HepG2 (cell line): ENCODE measurements around the gene CRNKL1. TPM values are rescaled to one million over a fixed set of nuclear protein-coding genes. Genes with fewer than 3 reads are reported as not detected.

Experiments used
- ARNT2 ChIP-seq: sonication (generic); formaldehyde crosslinking; IDR thresholded peaks from 2 replicates; pipeline ENCODE4 v1.8.0; 2022; ENCODE audit warnings: mild to moderate bottlenecking, low read depth, missing genetic modification reagents, moderate library complexity
- ATF2 ChIP-seq: sonication (generic); formaldehyde crosslinking; IDR thresholded peaks from 2 replicates; pipeline ENCODE4 v1.4.0; 2020; ENCODE audit warnings: missing genetic modification reagents
- BCL6 ChIP-seq: IDR thresholded peaks from 2 replicates; pipeline ENCODE4 v1.6.1; 2016; ENCODE audit warnings: missing genetic modification reagents, missing compliant biosample characterization
- CERS6 ChIP-seq: sonication (generic); formaldehyde crosslinking; IDR thresholded peaks from 2 replicates; pipeline ENCODE4 v1.5.0; 2020; ENCODE audit warnings: missing genetic modification reagents
- FOXP4 ChIP-seq: sonication (generic); formaldehyde crosslinking; IDR thresholded peaks from 2 replicates; pipeline ENCODE4 v1.4.0; 2020; ENCODE audit warnings: missing genetic modification reagents
- MIXL1 ChIP-seq: IDR thresholded peaks from 2 replicates; pipeline ENCODE4 v1.6.1; 2016
- MLLT10 ChIP-seq: sonication (generic); formaldehyde crosslinking; IDR thresholded peaks from 2 replicates; pipeline ENCODE4 v1.4.0; 2020; ENCODE audit warnings: missing genetic modification reagents
- NFYB ChIP-seq: sonication (generic); formaldehyde crosslinking; IDR thresholded peaks from 2 replicates; pipeline ENCODE4 v1.4.0; 2020; ENCODE audit warnings: missing genetic modification reagents
- REPIN1 ChIP-seq: sonication (generic); formaldehyde crosslinking; IDR thresholded peaks from 2 replicates; pipeline ENCODE4 v1.8.0; 2022; ENCODE audit warnings: missing genetic modification reagents, low read depth, mild to moderate bottlenecking, borderline replicate concordance
- SALL1 ChIP-seq: sonication (generic); formaldehyde crosslinking; IDR thresholded peaks from 2 replicates; pipeline ENCODE4 v1.8.0; 2022; ENCODE audit warnings: mild to moderate bottlenecking, missing genetic modification reagents
- SP1 ChIP-seq, 2 experiments: fragments of 450-650 bp in 1 of 2; sonication (generic) in 1 of 2; formaldehyde crosslinking in 1 of 2; IDR thresholded peaks; 2 replicates each; pipeline versions ENCODE4 v1.4.0 to v1.6.1; 2016 to 2020; ENCODE audit warnings: missing genetic modification reagents in 1 of 2
- TFAP4 ChIP-seq: sonication (generic); IDR thresholded peaks from 2 replicates; pipeline ENCODE4 v1.6.1; 2016; ENCODE audit warnings: low read depth, borderline replicate concordance
- THAP8 ChIP-seq: sonication (generic); formaldehyde crosslinking; IDR thresholded peaks from 2 replicates; pipeline ENCODE4 v1.5.1; 2020; ENCODE audit warnings: missing genetic modification reagents, mild to moderate bottlenecking, borderline replicate concordance
- ZBTB42 ChIP-seq: sonication (generic); formaldehyde crosslinking; IDR thresholded peaks from 2 replicates; pipeline ENCODE4 v1.5.0; 2020; ENCODE audit warnings: mild to moderate bottlenecking, missing genetic modification reagents
- ZFY ChIP-seq: sonication (generic); formaldehyde crosslinking; IDR thresholded peaks from 2 replicates; pipeline ENCODE4 v1.4.0; 2020; ENCODE audit warnings: missing genetic modification reagents
- ZNF136 ChIP-seq: sonication (generic); formaldehyde crosslinking; IDR thresholded peaks from 2 replicates; pipeline ENCODE4 v1.8.1; 2022; ENCODE audit warnings: low read depth, mild to moderate bottlenecking, moderate library complexity, missing genetic modification reagents
- ZNF205 ChIP-seq: IDR thresholded peaks from 2 replicates; pipeline ENCODE4 v1.6.1; 2018; ENCODE audit warnings: missing biosample characterization, missing genetic modification reagents
- ZNF292 ChIP-seq: sonication (generic); formaldehyde crosslinking; IDR thresholded peaks from 2 replicates; pipeline ENCODE4 v1.8.1; 2022; ENCODE audit warnings: mild to moderate bottlenecking, low read depth, missing genetic modification reagents, borderline replicate concordance
- ZNF451 ChIP-seq: sonication (generic); formaldehyde crosslinking; IDR thresholded peaks from 2 replicates; pipeline ENCODE4 v1.5.0; 2020; ENCODE audit warnings: mild to moderate bottlenecking, missing genetic modification reagents
- ZNF615 ChIP-seq: sonication (generic); formaldehyde crosslinking; IDR thresholded peaks from 2 replicates; pipeline ENCODE4 v1.5.0; 2020; ENCODE audit warnings: mild to moderate bottlenecking, missing genetic modification reagents, borderline replicate concordance
- ZNF7 ChIP-seq: IDR thresholded peaks from 2 replicates; pipeline ENCODE4 v1.6.1; 2016; ENCODE audit warnings: missing biosample characterization, missing genetic modification reagents
- ZSCAN22 ChIP-seq: sonication (generic); formaldehyde crosslinking; IDR thresholded peaks from 2 replicates; pipeline ENCODE4 v1.4.0; 2020; ENCODE audit warnings: mild to moderate bottlenecking, missing genetic modification reagents
- polyA plus RNA-seq, 8 experiments: library from polyadenylated mRNA; depleted of rRNA in 3 of 8; stranded (reverse) in 7 of 8; unstranded in 1 of 8; fragments of >200 nt; fragmentation: Illumina TruSeq in 4 of 8; extraction: Trizol in 4 of 8; gene quantifications; 2 replicates each; pipeline versions ENCODE4 v1.2.1 to v1.2.3, GENCODE V29; 2011 to 2016; ENCODE audit warnings: low read depth in 4 of 8, missing spikeins in 1 of 8, mixed read lengths in 1 of 8; ENCODE audit not compliant: insufficient read depth in 1 of 8
- total RNA-seq, 5 experiments: library from RNA; depleted of rRNA; stranded (reverse); fragments of >200 nt; fragmentation: Illumina TruSeq; extraction: Trizol; gene quantifications; 2 replicates each; pipeline ENCODE4 v1.2.3, GENCODE V29; 2016; ENCODE audit warnings: low read depth in 1 of 5

The CRNKL1 gene
- total and polyA plus RNA-seq, 2 of the 13 experiments (the other 11 are each of a cell fraction or from before 2014, with no cell fraction given): 12.3 to 64.5 TPM

GRCh38 chr20:20017001-20017843 lies 35.0 kb downstream of the CRNKL1 start, which contains the start of gene NAA20 (continued):
- TF ChIP-seq BCL6: peak; percentile 77
- peak; percentile 96 for TF ChIP-seq REPIN1 (CRISPR knock-in tag)
- TF ChIP-seq ZNF292 (CRISPR knock-in tag): peak; percentile 96
- TF ChIP-seq ZNF136 (CRISPR knock-in tag): peak; percentile 33
- peak; percentile 96 for TF ChIP-seq ZBTB42 (CRISPR knock-in tag)
- peak; percentile 79 for TF ChIP-seq THAP8 (CRISPR knock-in tag)
- no peak for TF ChIP-seq ZNF7 (CRISPR knock-in tag)
- TF ChIP-seq NFYB (CRISPR knock-in tag): peak; percentile 24
- TF ChIP-seq ZSCAN22 (CRISPR knock-in tag): peak; percentile 87
- peak; percentile 50; the same call in 1 of the 2 replicates for TF ChIP-seq TFAP4
- peak; percentile 91 for TF ChIP-seq ATF2 (CRISPR knock-in tag)
- peak; percentile 93; the same call in 1 of the 2 replicates for TF ChIP-seq ZNF615
- peak; percentile 99 for TF ChIP-seq SALL1
- peak; percentile 84 for TF ChIP-seq FOXP4 (CRISPR knock-in tag)
- peak; percentile 90 for TF ChIP-seq MIXL1 (CRISPR knock-in tag)
- TF ChIP-seq ARNT2: peak; percentile 99
- no peak for TF ChIP-seq MLLT10 (CRISPR knock-in tag)
- TF ChIP-seq CERS6: no peak
- TF ChIP-seq SP1 (IDR thresholded peaks at IDR 0.05): no peak
- peak; percentile 88 for TF ChIP-seq SP1 (CRISPR knock-in tag; IDR thresholded peaks at IDR 0.05)
- peak; percentile 88 for TF ChIP-seq ZNF451 (CRISPR knock-in tag)
- peak; percentile 98 for TF ChIP-seq ZFY (CRISPR knock-in tag)
- TF ChIP-seq ZNF205 (CRISPR knock-in tag): peak; percentile 89
